Measurements from ENCODE around the gene SUMO4. TPM values are rescaled to one million over a fixed set of nuclear protein-coding genes. Genes with fewer than 3 reads are reported as not detected.
A peak's percentile ranks its signal among the peaks of the same experiment; 100 is the strongest.

SUMO4 gene
- total and polyA plus RNA-seq, 7 donors, result 0.39 to 11.1 (median 5.4) TPM; not detected in 2

- TF ChIP-seq EP300 (IDR thresholded peaks at IDR 0.05) (no peak), POLR2AphosphoS5 (IDR thresholded peaks at IDR 0.05) (no peak), CTCF (IDR thresholded peaks at IDR 0.05) (no peak), POLR2A (IDR thresholded peaks at IDR 0.05) (no peak)
- intact Hi-C loops (cut with DNase I), result loop anchor here (5.0 kb wide), 1 partner anchor 33 kb away; no protein-coding TSS in a partner anchor
- Histone ChIP-seq H3K27me3 (no peaks in the 10 kb centered on the region), H3K9me3 (no peaks in the 10 kb centered on the region), H3K36me3 (peaks cover 0 to 3% (median 0%) of the 10 kb centered on the region in 4 donors), H3K4me1 (peaks cover 0 to 75% (median 46%) of the 10 kb centered on the region in 4 donors), H3K27ac (no peak overlapping the region), H3K4me3 (no peak overlapping the region)
- no peak for DNase-seq
Measured at GRCh38 chr6:149365197-149365596, 34.9 kb upstream of the SUMO4 start.

GRCh38 chr6:149366267-149366921 lies 33.7 kb upstream of the SUMO4 start:
- no peak for TF ChIP-seq POLR2AphosphoS5 (IDR thresholded peaks at IDR 0.05)
- no peak for TF ChIP-seq EP300 (IDR thresholded peaks at IDR 0.05)
- TF ChIP-seq CTCF (IDR thresholded peaks at IDR 0.05), result no peak
- TF ChIP-seq POLR2A (IDR thresholded peaks at IDR 0.05), result no peak

GRCh38 chr6:149368065-149368464 lies 32.0 kb upstream of the SUMO4 start:
- no peaks in the 10 kb centered on the region for H3K27me3 ChIP-seq
- TF ChIP-seq POLR2A (IDR thresholded peaks at IDR 0.05) (no peak), CTCF (IDR thresholded peaks at IDR 0.05) (no peak), EP300 (IDR thresholded peaks at IDR 0.05) (no peak), POLR2AphosphoS5 (IDR thresholded peaks at IDR 0.05) (no peak)
- intact Hi-C loops (cut with DNase I), result loop anchor here (5.0 kb wide), 1 partner anchor 36 kb away; no protein-coding TSS in a partner anchor
- 82 to 85% methylated on average over 1 of the region's 1 CpG for WGBS, 2 donors
- peak overlapping the region in 1 of 4 donors; percentile 11 for H3K27ac ChIP-seq
- H3K4me1 ChIP-seq, result peaks cover 0 to 69% (median 39%) of the 10 kb centered on the region in 4 donors
- no peaks in the 10 kb centered on the region for H3K9me3 ChIP-seq
- no peak for DNase-seq
- H3K36me3 ChIP-seq, result peaks cover 0 to 7% (median 2%) of the 10 kb centered on the region in 4 donors
- H3K4me3 ChIP-seq, result no peak overlapping the region

More at GRCh38 chr6:149366267-149366921, 33.7 kb upstream of the SUMO4 start:
- H3K4me3 ChIP-seq, result no peak overlapping the region
- H3K4me1 ChIP-seq, result peaks cover 0 to 71% (median 42%) of the 10 kb centered on the region in 4 donors
- no peaks in the 10 kb centered on the region for H3K9me3 ChIP-seq
- no peaks in the 10 kb centered on the region for H3K27me3 ChIP-seq
- intact Hi-C loops (cut with DNase I), result loop anchor here (5.0 kb wide), 1 partner anchor 34 kb away; no protein-coding TSS in a partner anchor
- no peak overlapping the region for H3K27ac ChIP-seq
- peaks cover 0 to 7% (median 2%) of the 10 kb centered on the region in 4 donors for H3K36me3 ChIP-seq
- no peak for DNase-seq
- 68 to 84% methylated on average over 4 of the region's 4 CpGs for WGBS, 2 donors

- no peaks in the 10 kb centered on the region for H3K9me3 ChIP-seq
- TF ChIP-seq EP300 (IDR thresholded peaks at IDR 0.05), result no peak
- no peak for TF ChIP-seq CTCF (IDR thresholded peaks at IDR 0.05)
- no peak for TF ChIP-seq POLR2A (IDR thresholded peaks at IDR 0.05)
- TF ChIP-seq POLR2AphosphoS5 (IDR thresholded peaks at IDR 0.05), result no peak
- H3K4me1 ChIP-seq, result peaks cover 0 to 48% (median 18%) of the 10 kb centered on the region in 4 donors
- H3K4me3 ChIP-seq, result no peak overlapping the region
- intact Hi-C loops (cut with DNase I), result no loop called here
- H3K36me3 ChIP-seq, result peaks cover 0 to 11% (median 2%) of the 10 kb centered on the region in 4 donors
- no peak overlapping the region for H3K27ac ChIP-seq
- DNase-seq, result no peak
- no peaks in the 10 kb centered on the region for H3K27me3 ChIP-seq
Measured at GRCh38 chr6:149371154-149371553, 28.9 kb upstream of the SUMO4 start.

All from sigmoid colon (tissue), 7 donors.